COLO829 (cell line): ENCODE measurements around the gene AARS2.

Experiments
- DNase-seq: peaks from one replicate; pipeline ENCODE4 v3.0.0; 2012; ENCODE audit warnings: low spot score

AARS2 gene

DNA sequence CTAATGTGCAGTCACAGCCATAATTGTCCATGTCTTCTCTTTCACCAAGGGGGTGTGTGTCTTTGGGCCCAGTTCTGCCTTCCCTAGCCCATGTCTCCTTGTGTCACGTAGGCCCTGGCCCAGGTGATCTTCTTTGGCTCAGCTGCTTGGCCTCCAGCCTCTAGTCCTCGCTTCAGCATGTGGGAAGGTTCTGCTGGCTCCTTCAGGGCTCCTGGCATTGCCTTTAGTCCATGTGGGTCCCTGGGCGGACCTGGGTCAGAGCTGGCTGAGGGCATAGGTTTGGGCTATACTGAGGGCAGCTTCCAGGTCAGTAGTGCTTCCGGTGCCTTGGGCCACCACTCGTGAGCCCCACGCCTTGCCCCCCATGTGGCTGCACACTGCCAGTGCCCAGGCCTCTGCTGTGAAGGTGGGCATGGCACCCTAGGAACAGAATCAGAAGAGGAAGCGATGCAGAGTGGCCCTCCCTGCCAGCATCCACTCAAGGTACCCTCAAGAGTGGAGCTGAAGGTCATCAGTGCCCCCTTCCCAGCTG, 12.8 kb downstream of the AARS2 start:
- DNase-seq, result no peak

DNA sequence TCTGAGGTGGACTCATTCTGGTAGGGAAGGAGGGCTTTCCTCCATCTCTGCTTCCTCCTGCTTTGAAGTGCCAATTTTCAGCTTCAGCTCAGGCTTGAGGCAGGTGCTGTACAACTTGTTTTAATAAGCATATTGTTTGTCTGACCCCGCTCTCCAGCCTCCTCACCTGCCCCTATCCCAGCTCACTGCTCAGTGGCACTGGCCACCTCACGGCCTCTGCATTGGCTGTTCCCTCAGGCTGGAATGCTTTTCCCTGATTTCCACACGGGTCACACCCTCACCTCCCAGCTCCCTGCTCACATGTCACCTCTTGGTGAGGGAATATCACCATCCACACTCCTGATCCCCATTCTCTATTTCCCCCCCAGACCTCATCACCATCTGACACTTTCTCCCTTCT, 14.3 kb downstream of the AARS2 start:
- DNase-seq, result no peak

- no peak for DNase-seq
Observed at GRCh38 chr6:44298055-44298803, 14.9 kb downstream of the AARS2 start.

DNA sequence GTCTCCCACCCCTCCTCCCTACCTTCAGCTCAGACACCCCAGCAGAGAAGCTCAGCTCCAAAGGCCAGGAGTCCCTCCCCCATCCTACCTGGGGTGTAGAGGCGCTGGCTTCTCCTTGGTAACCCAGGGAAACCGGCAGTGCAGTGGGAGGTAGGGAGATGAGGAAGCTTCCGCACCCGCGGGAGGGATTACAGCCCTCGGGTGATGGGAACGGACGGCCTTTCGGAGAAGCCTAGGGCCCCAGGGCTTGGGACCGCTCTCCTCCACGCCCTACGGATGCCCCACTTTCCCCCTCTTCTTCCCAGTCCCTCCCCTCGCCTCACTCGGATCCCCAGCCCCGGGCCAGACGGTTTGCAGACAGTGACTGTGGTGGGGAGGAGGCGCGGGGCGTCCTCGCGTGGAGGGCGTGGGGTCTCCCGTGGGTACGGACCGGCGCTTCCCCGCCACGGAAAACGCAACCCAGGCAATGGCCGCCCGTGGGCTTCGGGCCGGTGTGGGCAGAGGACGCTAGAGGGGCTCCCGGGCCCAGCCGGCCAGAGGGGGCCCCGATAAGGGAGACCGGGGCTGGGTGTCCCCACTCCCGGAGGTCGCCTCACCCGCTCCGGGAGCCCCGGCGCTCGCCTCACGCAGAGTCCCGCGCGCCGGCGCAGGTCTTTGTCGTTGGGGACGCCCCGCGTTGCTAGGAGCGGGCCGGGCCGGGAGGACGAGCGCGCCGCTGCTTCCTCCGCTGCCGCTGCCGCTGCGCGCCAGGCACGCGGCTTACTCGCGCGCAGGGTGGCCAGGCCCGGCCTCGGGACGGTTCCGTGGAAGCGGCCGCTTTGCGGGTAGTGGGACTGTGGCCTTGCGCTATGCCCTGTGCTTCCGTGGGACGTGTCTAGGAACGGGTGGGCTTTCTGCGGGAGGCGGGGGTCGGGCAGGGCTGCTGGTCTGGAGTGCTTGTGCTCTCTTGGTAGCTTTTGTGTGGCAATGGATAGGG, 15.8 kb downstream of the AARS2 start:
- no peak for DNase-seq

GRCh38 chr6:44294832-44295791, 18.0 kb downstream of the AARS2 start:
- DNase-seq, result no peak

- DNase-seq, result no peak
Observed at GRCh38 chr6:44292661-44293365, 20.3 kb downstream of the AARS2 start.

DNA sequence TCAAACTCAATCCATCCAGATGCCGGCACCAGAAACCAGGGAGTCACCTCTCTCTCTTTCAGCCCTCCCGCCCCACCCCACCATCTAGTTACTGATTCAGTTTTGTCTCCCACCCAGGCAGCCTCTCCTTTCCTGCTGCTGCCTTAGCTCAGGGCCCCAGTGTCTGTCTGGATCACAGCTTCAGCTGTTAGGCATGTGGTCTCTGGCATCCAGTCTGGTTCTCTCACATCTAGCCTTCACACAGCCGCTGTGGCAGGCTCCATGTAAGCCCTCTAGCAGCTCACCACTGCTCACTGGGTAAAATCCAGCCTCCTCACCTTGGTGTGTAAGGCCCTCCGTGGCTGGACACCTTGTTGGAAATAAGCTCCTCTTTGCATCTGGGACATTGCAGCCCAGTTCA, 21.3 kb downstream of the AARS2 start:
- no peak for DNase-seq

DNA sequence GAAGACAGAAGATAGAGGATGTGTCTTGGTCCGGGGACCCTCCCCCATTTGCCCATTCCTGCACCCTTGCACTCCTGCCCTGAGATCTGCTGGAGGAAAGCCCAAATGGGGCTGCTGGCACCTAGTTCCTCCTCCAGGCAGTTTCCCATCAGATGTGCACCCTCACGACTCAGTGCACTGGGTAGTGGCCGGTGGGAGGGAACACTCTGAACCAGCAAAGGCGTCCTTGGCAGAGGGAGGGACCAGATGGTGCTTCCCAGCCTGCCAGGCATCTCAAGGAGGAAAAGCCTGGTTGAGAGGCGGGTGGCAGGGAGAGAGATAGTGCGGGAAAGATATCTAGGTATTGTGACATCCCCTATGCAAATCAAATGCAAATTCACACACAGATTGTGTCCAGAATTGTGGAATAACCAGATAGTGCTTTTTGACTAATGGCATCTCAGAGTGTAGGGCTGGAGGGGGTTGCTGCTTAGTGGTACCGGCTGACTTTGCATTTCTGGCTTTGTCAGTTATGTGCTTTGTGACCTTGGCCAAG, 23.4 kb downstream of the AARS2 start:
- DNase-seq, result no peak

DNA sequence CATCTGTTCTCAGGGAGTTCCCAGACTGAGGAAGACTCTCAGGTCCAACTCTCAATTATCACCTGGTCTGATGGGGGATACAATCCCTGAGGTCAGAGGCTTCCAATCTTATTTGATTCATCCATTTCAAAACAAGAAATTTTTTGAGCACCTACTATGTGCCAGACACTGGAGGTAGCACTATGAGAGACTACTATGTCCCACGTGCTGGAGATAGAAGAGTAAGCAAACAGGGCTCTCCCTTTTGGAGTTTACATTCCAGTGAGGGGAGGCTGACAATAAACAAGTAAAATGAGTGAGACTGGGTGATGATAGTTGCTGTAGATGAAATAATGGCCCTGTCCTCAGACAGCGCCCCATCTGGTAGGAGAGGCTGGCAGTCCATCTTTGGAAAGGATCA, 26.4 kb downstream of the AARS2 start:
- DNase-seq, result no peak

DNA sequence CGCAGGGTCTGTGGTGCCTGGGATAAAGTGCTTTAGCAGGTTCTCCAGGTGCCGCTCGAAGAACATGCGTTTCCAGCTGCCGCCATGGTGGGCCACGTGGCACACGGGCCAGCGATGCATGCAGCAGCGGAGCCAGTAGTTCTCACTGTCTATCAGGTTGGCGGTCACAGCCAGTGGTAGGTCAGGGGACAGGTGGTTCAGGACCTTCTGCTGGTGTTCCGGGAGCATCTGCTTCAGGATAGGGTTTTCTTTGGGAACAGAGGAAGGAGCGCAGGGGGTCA, 26.9 kb downstream of the AARS2 start:
- no peak for DNase-seq

GRCh38 chr6:44285552-44286284, 27.4 kb downstream of the AARS2 start:
- peak; percentile 42 for DNase-seq

DNA sequence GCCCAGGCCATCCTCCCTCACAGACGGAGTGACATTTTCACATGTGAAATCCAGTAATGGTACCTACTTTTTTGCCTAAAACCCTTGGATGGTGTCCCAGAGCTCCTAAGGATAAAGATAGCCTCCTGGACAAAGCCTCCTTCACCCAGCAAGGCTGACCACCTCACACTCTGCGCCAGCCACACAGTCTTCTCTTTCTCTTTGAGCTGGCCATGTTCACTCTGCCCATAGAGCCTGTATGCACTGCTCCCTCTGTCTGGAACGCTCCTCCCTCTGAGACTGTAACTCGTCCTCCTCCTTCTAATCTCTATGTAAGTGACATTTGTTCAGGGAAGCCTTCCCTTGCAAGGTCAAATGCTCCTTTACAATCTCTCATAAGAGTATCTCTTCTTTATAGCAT, 28.3 kb downstream of the AARS2 start:
- no peak for DNase-seq

- no peak for DNase-seq
Observed at GRCh38 chr6:44284121-44284520, 29.0 kb downstream of the AARS2 start.

DNA sequence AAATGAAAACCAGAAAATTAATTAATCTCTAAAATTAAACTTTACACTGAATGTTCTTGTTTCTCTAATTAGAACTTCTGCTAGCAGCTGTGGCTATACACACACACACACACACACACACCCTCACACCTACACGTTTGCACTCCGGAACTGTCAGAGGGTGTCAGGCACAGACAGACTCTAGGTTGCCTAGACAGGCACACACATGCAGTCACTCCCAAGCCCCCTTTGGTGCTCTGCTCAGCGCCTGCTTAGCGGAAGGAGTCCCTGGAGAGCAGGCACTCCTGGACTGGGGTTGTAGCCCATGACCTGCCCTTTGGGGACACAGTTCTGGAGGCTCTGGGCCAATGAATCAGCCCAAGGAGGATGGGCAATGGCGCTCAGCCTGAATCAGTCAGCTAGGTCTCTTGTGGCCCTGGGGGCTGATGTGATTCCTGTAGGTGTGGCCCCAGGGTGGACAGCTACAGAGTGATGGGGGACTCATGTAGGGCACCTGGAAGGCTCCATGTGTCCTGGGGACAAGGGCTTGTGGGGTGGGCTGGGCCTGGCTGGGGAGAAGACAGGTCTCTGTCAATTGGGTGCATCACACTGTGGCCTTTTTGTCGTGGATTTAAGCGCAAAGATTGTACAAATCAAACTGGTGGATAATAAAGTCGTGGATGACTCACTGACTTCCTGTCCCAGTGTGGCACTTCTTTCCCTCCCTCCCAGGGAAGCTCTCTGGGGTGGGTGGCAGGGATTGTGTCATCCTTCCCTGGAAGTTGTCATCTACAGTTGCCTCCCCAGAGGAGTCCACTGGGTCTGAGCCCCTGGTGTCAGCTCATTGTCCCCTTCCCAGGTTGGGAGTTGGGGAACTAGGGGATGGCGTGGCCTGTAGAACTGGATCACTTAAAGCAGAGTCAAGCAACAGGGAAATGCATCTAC, 34.1 kb downstream of the AARS2 start:
- no peak for DNase-seq

GRCh38 chr6:44278315-44278714, 34.8 kb downstream of the AARS2 start:
- no peak for DNase-seq

DNA sequence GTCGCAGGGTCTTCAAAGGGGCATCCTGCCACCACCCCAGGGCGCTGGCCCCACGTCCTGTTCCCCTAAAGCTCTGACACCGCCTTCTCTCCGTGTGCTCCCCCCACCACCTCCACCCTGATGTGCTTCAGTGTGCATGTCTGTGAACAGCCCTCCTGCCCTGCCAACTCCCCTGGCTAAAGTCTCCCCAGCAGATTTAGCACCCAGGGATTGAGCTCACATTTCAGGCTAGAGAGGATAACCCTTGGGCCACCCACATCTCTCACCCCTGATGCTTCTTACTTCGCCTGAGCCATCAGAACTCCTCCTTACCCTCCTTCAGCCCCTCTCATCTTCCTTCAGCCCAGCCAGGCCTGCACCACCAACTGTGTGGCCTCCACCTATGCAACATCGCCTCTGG, 35.4 kb downstream of the AARS2 start:
- no peak for DNase-seq

DNA sequence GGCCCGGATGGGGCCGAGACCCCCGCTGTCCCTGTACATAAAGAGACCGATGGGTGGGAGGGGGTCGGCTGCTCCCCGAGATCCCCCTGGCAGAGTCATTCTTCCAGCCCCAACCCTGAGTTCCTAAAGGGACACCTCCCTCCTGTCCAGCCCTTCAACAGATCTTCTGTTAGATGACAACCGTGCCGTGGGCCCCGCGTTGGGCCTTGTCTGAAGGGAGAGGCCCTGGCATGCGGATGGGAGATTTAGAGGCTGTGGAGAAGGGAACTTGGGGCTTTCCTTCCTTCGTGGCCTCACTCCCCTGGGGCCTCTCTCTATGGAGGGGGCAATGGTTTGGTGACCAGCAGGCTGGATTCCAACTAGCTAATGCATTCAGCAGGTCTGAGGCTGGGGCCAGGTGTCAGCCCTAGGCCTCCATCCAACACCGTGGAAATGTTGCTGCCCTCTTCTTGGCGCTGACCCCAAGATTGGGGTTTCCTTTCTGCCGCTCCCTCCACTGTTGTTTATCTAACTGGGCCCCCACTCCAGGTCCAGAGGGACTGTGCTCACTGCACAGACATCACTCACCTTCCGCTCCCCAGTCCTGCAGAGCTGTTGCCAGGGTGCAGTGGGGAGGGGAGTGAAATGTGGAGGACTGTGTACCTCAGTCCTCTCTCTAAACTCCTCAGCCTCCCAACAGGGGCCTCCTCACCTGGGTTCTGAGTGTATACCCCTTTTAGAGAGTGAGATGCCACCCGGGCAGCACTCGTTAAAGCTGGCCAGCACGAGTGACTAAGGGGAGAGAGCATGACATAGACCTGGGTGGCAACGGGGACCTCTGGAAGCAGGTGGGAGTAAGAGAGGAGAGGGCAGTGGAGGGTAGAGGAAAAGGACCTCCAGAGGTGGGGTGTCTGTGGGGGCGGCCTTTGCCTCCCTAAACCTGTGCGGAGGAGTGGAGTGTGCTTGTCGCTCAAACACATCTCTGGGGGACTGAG, 36.2 kb downstream of the AARS2 start:
- no peak for DNase-seq
